ENCODE results near the gene STK33. TPM values are rescaled to one million over a fixed set of nuclear protein-coding genes. Genes with fewer than 3 reads are reported as not detected.

The STK33 gene
- total and polyA plus RNA-seq, 2 donors (not counting 3 experiments of a cell fraction or from before 2014, with no cell fraction given): 0.63 to 3.4 TPM

- Histone ChIP-seq H3K79me2 (ENCODE audit: control insufficient read depth, insufficient read depth, low read length) (no peaks in the 10 kb centered on the region), H2AFZ (ENCODE audit: low read depth, low read length) (no peak overlapping the region), H3K36me3 (ENCODE audit: control insufficient read depth in 2 of 2, extremely low read depth in 1 of 2, insufficient read depth in 2 of 2, low read length in 2 of 2) (no peaks in the 10 kb centered on the region), H3K9me1 (replicated peaks; ENCODE audit: control insufficient read depth, extremely low read depth, insufficient read depth, low read length) (no peaks in the 10 kb centered on the region), H4K20me1 (replicated peaks; ENCODE audit: control insufficient read depth, extremely low read depth, insufficient read depth, low read length) (no peaks in the 10 kb centered on the region), H3K27me3 (ENCODE audit: control insufficient read depth in 2 of 2, insufficient read depth in 2 of 2, low read length in 2 of 2) (no peaks in the 10 kb centered on the region), H3K9me3 (replicated peaks; ENCODE audit: control insufficient read depth, insufficient read depth, low read length) (no peaks in the 10 kb centered on the region), H3K4me2 (ENCODE audit: insufficient read depth, low read length) (no peak overlapping the region), H3K27ac (ENCODE audit: insufficient read depth, low read depth, low read length) (no peak overlapping the region), H3K4me3 (replicated peaks in 1 of 3; ENCODE audit: insufficient read depth in 1 of 3, low read depth in 1 of 3, low read length in 3 of 3) (no peak overlapping the region), H3K9ac (replicated peaks; ENCODE audit: extremely low read depth, insufficient read depth, low read length) (no peak overlapping the region), H3K4me1 (ENCODE audit: control insufficient read depth, extremely low read depth, insufficient read depth, low read length) (no peaks in the 10 kb centered on the region)
- POLR2A ChIA-PET: no interaction called here
- dilution Hi-C loops (cut with MboI; ENCODE audit: extremely low pct_ligation_motif_present, low sequenced_read_pairs): no loop called here
- no peak for TF ChIP-seq GATA2 (IDR thresholded peaks at IDR 0.05; ENCODE audit: insufficient read depth, insufficient read length, low read depth, low read length)
- TF ChIP-seq POLR2A (IDR thresholded peaks at IDR 0.05; ENCODE audit: low read depth, low read length): no peak
- TF ChIP-seq POLR2AphosphoS5 (IDR thresholded peaks at IDR 0.05; ENCODE audit: insufficient read depth, low read depth, low read length): no peak
- no peak for TF ChIP-seq MYC (IDR thresholded peaks at IDR 0.05; ENCODE audit: low read depth, low read length)
- TF ChIP-seq FOS (IDR thresholded peaks at IDR 0.05; ENCODE audit: borderline replicate concordance, insufficient read depth, low read length): no peak
- TF ChIP-seq JUN (IDR thresholded peaks at IDR 0.05; ENCODE audit: borderline replicate concordance, insufficient read depth, insufficient read length, low read depth): no peak
- TF ChIP-seq EZH2 (IDR thresholded peaks at IDR 0.05; ENCODE audit: borderline replicate concordance, low read depth, low read length, severe bottlenecking): no peak
- intact Hi-C loops (cut with micrococcal nuclease): no loop called here
- no TSS peak for BruUV-seq (replicated peaks)
- CTCF ChIA-PET: interaction anchor here (4.2 kb wide), 1 partner anchor 8 kb away, joined by 20 read pairs; no protein-coding TSS in a partner anchor
- no peak for FAIRE-seq
- DNase-seq (ENCODE audit: low read depth, low spot score): no peak
Observed at GRCh38 chr11:8574798-8575197, 19.2 kb downstream of the STK33 start.

GRCh38 chr11:8573777-8574176 is 20.3 kb downstream of the STK33 start:
- Histone ChIP-seq H3K4me2 (ENCODE audit: insufficient read depth, low read length) (no peak overlapping the region), H3K79me2 (ENCODE audit: control insufficient read depth, insufficient read depth, low read length) (no peaks in the 10 kb centered on the region), H3K4me3 (replicated peaks in 1 of 3; ENCODE audit: insufficient read depth in 1 of 3, low read depth in 1 of 3, low read length in 3 of 3) (no peak overlapping the region), H3K9me3 (replicated peaks; ENCODE audit: control insufficient read depth, insufficient read depth, low read length) (no peaks in the 10 kb centered on the region), H3K9me1 (replicated peaks; ENCODE audit: control insufficient read depth, extremely low read depth, insufficient read depth, low read length) (no peaks in the 10 kb centered on the region), H3K36me3 (ENCODE audit: control insufficient read depth in 2 of 2, extremely low read depth in 1 of 2, insufficient read depth in 2 of 2, low read length in 2 of 2) (no peaks in the 10 kb centered on the region), H3K4me1 (ENCODE audit: control insufficient read depth, extremely low read depth, insufficient read depth, low read length) (no peaks in the 10 kb centered on the region), H3K9ac (replicated peaks; ENCODE audit: extremely low read depth, insufficient read depth, low read length) (no peak overlapping the region), H4K20me1 (replicated peaks; ENCODE audit: control insufficient read depth, extremely low read depth, insufficient read depth, low read length) (no peaks in the 10 kb centered on the region), H2AFZ (ENCODE audit: low read depth, low read length) (no peak overlapping the region), H3K27me3 (ENCODE audit: control insufficient read depth in 2 of 2, insufficient read depth in 2 of 2, low read length in 2 of 2) (no peaks in the 10 kb centered on the region), H3K27ac (ENCODE audit: insufficient read depth, low read depth, low read length) (no peak overlapping the region)
- CTCF ChIA-PET: no interaction called here
- POLR2A ChIA-PET: no interaction called here
- DNase-seq (ENCODE audit: low read depth, low spot score) (no peak), FAIRE-seq (no peak)
- TF ChIP-seq POLR2AphosphoS5 (IDR thresholded peaks at IDR 0.05; ENCODE audit: insufficient read depth, low read depth, low read length) (no peak), EZH2 (IDR thresholded peaks at IDR 0.05; ENCODE audit: borderline replicate concordance, low read depth, low read length, severe bottlenecking) (no peak)
- dilution Hi-C loops (cut with MboI; ENCODE audit: extremely low pct_ligation_motif_present, low sequenced_read_pairs): no loop called here
- intact Hi-C loops (cut with micrococcal nuclease): no loop called here
- BruUV-seq (replicated peaks): no TSS peak
